OCI-LY1 (cell line): ENCODE measurements around the gene FLT3.

Experiments
- EZH2 ChIP-seq: fragments of 200-600 bp; sonication (generic), shearing (Covaris generic); IDR thresholded peaks from 2 replicates; pipeline ENCODE4 v1.8.0; 2017; ENCODE audit warnings: borderline replicate concordance, mixed run types, mild to moderate bottlenecking, antibody characterized with exemption, low read length, moderate library complexity, mixed read lengths
- TF ChIP-seq, protein P1 (sequence below): fragments of 200-600 bp; sonication (generic), shearing (Covaris generic); IDR thresholded peaks from 2 replicates; pipeline ENCODE4 v1.5.1; 2017; ENCODE audit warnings: mild to moderate bottlenecking, antibody characterized with exemption, low read length, moderate library complexity, mixed read lengths

DNA sequence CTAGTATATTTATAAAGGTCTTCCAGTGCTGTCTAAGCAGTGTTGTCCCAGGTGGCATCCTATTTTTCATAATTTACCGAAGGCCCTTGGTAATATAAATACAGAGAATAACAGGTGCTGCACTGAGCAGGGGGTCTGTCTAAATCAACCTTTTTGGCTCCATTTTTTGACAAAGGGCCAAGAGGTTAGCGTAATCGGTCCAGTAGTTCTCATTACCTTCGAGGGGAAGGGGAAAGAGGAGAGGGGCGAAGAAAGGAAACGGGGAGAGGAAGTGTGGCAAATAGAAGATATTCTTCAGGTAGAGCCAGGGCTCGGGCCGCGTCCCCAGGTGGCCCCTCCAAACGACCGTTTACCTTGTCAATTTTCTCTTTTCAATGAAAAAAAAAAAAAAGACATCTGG, 37.2 kb upstream of the FLT3 start:
- TF ChIP-seq, protein P1, sequence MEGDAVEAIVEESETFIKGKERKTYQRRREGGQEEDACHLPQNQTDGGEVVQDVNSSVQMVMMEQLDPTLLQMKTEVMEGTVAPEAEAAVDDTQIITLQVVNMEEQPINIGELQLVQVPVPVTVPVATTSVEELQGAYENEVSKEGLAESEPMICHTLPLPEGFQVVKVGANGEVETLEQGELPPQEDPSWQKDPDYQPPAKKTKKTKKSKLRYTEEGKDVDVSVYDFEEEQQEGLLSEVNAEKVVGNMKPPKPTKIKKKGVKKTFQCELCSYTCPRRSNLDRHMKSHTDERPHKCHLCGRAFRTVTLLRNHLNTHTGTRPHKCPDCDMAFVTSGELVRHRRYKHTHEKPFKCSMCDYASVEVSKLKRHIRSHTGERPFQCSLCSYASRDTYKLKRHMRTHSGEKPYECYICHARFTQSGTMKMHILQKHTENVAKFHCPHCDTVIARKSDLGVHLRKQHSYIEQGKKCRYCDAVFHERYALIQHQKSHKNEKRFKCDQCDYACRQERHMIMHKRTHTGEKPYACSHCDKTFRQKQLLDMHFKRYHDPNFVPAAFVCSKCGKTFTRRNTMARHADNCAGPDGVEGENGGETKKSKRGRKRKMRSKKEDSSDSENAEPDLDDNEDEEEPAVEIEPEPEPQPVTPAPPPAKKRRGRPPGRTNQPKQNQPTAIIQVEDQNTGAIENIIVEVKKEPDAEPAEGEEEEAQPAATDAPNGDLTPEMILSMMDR = no peak
- no peak for TF ChIP-seq EZH2
